ENCODE results near the gene IGSF9.

IGSF9 gene

GRCh38 chr1:159944623-159945455, 574 bp downstream of the IGSF9 start:
- no peak for DNase-seq

GRCh38 chr1:159943908-159944622, 1.3 kb downstream of the IGSF9 start:
- no peak for DNase-seq

GRCh38 chr1:159943278-159943640, 2.2 kb downstream of the IGSF9 start:
- DNase-seq: no peak

GRCh38 chr1:159942632-159943277, 2.7 kb downstream of the IGSF9 start:
- DNase-seq: no peak

GRCh38 chr1:159941591-159942560, 3.5 kb downstream of the IGSF9 start:
- no peak for DNase-seq

GRCh38 chr1:159941141-159941540, 4.3 kb downstream of the IGSF9 start:
- DNase-seq: no peak

GRCh38 chr1:159940006-159940620, 5.3 kb downstream of the IGSF9 start:
- DNase-seq: no peak

GRCh38 chr1:159939678-159940002, 5.8 kb downstream of the IGSF9 start:
- no peak for DNase-seq

GRCh38 chr1:159938905-159939677, 6.3 kb downstream of the IGSF9 start:
- DNase-seq: no peak

- peak in 1 of 5 experiments; percentile 77 for DNase-seq
These were observed 7.1 kb downstream of the IGSF9 start for GRCh38 chr1:159938211-159938852.

GRCh38 chr1:159937054-159937750, 8.2 kb downstream of the IGSF9 start:
- DNase-seq: no peak

GRCh38 chr1:159936273-159936904, 9.0 kb downstream of the IGSF9 start:
- DNase-seq: peak; percentile 56 to 82 (median 71)

- no peak for DNase-seq
These were observed 9.6 kb downstream of the IGSF9 start for GRCh38 chr1:159935719-159936272.

- DNase-seq: no peak
These were observed 10.1 kb downstream of the IGSF9 start for GRCh38 chr1:159935305-159935704.

- no peak for DNase-seq
These were observed 11.0 kb downstream of the IGSF9 start for GRCh38 chr1:159934136-159935039.

- no peak for DNase-seq
These were observed 12.1 kb downstream of the IGSF9 start for GRCh38 chr1:159933347-159933746.

- no peak for DNase-seq
These were observed 12.8 kb downstream of the IGSF9 start for GRCh38 chr1:159932296-159933285.

Measured in T-helper 2 cell (primary cell).